NB4 (cell line): Measurements from ENCODE around the gene SETD3.

ENCODE experiments used
- MAX ChIP-seq: IDR thresholded peaks from 2 replicates; pipeline ENCODE4 v1.6.1; 2011; ENCODE audit warnings: low read depth, low read length
- MYC ChIP-seq: IDR thresholded peaks from 2 replicates; pipeline ENCODE4 v1.6.1; 2011; ENCODE audit warnings: low read depth, low read length
- POLR2A ChIP-seq: IDR thresholded peaks from 2 replicates; pipeline ENCODE4 v1.6.1; 2011; ENCODE audit warnings: mild to moderate bottlenecking; ENCODE audit not compliant: insufficient read length; ENCODE audit errors: extremely low read depth
- TF ChIP-seq, protein P1 (sequence below): IDR thresholded peaks from one replicate; pipeline ENCODE4 v1.5.1; 2012; ENCODE audit warnings: low read depth, low read length

DNA sequence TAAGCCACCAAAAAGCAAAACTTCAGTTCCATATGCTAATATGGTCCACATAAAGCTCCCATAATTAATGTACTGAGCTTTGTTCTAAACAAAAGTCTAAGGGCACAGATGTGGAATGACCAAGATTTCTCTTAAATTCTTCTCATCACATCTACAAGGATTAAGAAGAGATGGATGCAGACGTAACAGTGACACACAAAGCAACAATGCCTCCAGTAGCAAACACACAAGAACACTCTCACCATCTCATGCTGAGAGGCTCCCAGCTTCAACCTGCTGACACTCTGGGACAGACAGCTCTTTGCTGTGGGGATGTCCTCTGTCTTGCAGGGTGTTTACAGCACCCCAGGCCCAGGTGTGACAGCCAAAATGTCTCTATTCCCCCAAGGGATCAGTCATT, 48.2 kb downstream of the SETD3 start:
- TF ChIP-seq, protein P1, sequence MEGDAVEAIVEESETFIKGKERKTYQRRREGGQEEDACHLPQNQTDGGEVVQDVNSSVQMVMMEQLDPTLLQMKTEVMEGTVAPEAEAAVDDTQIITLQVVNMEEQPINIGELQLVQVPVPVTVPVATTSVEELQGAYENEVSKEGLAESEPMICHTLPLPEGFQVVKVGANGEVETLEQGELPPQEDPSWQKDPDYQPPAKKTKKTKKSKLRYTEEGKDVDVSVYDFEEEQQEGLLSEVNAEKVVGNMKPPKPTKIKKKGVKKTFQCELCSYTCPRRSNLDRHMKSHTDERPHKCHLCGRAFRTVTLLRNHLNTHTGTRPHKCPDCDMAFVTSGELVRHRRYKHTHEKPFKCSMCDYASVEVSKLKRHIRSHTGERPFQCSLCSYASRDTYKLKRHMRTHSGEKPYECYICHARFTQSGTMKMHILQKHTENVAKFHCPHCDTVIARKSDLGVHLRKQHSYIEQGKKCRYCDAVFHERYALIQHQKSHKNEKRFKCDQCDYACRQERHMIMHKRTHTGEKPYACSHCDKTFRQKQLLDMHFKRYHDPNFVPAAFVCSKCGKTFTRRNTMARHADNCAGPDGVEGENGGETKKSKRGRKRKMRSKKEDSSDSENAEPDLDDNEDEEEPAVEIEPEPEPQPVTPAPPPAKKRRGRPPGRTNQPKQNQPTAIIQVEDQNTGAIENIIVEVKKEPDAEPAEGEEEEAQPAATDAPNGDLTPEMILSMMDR: no peak
- TF ChIP-seq MYC: no peak
- no peak for TF ChIP-seq POLR2A
- no peak for TF ChIP-seq MAX
